Fibroblast of skin of left biceps (primary cell): ENCODE measurements around the gene FNBP1.
"Not testable (repeated sequence)": the region's sequence is repeated elsewhere in the genome, so short reads cannot be mapped to it uniquely, and the experiment has no call there.

Source experiments
- DNase-seq, 2 experiments: peaks; one replicate each; pipeline ENCODE4 v3.0.0-alpha.2; 2013; ENCODE audit warnings: low read depth in 2 of 2

Gene FNBP1

DNA sequence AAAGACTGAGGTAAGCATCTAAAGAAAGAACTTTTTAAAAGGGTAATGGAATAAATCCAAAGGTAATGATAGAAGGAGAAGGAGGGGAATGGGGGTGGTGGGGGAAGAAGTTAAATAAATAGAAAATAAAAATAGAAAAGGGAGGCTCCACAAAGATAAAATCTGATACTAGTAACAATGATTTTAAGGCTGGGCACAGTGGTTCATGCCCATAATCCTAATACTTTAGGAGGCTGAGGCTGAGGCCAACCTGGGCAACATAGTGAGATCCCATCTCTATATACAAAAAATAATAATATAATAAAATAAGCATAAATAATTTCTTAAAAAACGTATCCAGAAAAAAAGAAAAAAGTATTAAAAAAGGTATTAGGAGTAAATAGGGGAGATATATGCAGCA is 89.3 kb downstream of the FNBP1 start:
- no peak for DNase-seq

- no peak for DNase-seq
Observed at GRCh38 chr9:129952337-129952736, 90.7 kb downstream of the FNBP1 start.

- no peak for DNase-seq
Observed at GRCh38 chr9:129949821-129950220, 93.2 kb downstream of the FNBP1 start.

- DNase-seq = not testable (repeated sequence)
Observed at GRCh38 chr9:129948626-129949025, 94.4 kb downstream of the FNBP1 start.

DNA sequence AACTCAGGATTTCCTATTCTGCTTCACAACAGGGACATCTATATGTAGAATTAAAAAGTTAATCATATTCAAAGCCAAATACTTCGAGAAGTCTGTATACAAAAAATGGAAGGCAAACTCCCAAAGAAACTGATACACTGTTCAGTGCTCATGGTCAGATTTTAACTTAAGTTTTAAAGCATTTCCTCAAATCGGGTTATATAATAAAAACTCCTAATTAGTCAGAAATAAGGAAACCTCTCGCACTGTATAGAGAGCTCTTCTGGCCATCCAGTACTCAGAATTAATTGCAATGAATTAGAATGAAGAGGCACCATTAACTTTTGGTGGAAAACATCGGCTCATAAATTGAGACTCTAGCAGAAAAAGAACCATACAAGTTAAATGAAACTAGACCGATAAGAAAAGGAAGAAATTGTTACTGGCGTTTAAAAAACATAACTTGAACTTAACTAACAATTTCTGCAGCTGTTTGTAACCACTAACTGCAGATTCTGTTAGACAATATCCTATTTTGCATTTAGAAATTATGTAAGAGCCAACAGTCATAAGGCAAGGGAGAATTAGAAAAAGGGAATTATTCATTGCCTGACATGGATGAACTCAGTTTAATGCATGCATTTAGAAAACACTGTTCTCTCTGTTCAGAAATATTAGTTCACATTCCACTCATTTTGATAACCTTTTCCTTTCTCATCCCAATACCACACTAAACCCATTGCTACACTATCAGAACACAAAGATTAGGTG is 96.6 kb downstream of the FNBP1 start:
- no peak for DNase-seq

DNA sequence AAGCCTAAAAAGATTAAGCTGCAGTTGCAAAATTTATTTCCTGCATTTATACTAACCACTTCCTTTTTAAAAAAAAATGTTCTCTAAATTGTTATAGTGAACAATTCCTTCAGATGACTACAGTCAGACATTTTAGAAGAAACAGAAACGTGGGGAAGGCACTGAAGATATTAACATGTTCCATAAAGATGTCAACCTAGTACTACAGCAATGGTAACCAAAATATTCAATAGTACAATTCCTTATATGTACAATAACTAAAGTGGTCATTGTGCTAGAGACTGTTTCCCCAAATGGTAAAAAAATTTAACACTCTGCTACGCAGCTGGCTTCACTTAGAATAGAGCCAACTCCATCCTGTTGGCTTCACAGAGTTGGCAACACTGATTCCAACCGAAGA is 97.7 kb downstream of the FNBP1 start:
- no peak for DNase-seq

DNA sequence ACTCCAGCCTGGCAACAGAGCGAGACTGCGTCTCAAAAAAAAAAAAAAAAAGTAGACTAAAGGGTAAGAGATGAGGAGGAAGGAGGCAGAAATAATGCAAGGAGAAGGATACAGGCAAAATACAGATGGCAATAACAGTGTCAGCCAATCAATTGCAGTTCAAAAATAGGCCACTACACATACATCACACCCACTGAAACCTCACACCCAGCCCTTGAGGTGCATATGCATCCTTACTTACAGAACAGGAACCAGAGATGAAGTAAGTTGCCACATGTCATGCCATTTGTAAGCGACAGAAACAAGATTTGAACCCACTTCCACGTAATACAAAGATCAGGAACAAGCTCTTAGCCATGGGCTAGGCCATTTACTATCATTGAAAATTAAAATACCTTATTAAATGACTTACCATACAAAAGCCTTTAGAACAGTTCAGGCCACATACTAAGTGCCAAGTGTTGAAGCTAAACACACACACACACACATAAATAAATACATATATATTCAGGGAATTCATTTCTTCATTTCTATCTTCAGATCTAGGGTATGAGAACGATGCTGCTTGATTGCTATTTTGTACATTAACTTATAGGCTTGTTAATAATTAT is 98.4 kb downstream of the FNBP1 start:
- DNase-seq = no peak

GRCh38 chr9:129939431-129939830 is 103.6 kb downstream of the FNBP1 start:
- DNase-seq = peak; percentile 55 to 68

- DNase-seq = peak; percentile 79 to 85
Observed at GRCh38 chr9:129938291-129938979, 104.6 kb downstream of the FNBP1 start.

- DNase-seq = not testable (repeated sequence)
Observed at GRCh38 chr9:129937879-129938278, 105.1 kb downstream of the FNBP1 start.

- no peak for DNase-seq
Observed at GRCh38 chr9:129936222-129936621, 106.8 kb downstream of the FNBP1 start.

- DNase-seq = no peak
Observed at GRCh38 chr9:129934780-129935179, 108.2 kb downstream of the FNBP1 start.

GRCh38 chr9:129934041-129934591 is 108.9 kb downstream of the FNBP1 start:
- no peak for DNase-seq

DNA sequence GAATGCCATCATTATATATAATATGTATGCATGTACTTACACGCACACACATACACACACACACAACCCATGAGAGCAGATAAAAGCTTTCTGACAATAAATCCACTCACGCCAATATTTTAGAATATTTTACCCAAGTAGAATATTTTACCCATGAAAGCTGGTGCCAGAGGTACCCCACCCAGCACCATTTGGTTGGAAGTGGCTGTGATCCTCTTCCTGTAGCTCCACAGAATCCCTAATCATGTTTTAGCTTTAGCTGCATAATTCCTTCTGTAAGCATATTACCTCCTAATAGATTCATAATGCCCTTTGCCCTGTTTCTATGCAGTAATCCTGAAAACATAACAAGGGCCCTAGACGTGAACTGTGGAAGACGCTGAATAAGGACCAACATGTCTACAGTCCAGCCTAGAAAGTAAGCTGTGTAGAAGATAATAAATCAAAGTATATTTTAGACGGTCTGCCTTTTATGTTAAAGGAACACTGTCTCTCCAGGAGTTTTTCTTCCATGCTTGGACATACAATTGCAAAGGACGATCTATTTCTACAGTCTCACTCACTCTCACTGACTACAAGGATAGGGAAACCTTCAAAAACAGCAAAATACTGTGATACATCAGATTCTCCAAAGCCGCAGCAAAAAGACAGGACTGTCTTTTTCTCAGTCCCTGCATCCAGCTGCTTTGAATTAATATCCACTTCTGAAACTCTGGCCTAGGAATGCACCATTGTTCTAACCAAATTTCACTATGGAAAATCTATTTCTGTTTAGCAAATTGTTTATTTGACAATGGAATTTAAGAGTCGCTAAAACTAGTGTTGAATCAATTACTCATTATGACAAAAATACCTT is 109.6 kb downstream of the FNBP1 start:
- DNase-seq = peak in 1 of 2 experiments; percentile 37

DNA sequence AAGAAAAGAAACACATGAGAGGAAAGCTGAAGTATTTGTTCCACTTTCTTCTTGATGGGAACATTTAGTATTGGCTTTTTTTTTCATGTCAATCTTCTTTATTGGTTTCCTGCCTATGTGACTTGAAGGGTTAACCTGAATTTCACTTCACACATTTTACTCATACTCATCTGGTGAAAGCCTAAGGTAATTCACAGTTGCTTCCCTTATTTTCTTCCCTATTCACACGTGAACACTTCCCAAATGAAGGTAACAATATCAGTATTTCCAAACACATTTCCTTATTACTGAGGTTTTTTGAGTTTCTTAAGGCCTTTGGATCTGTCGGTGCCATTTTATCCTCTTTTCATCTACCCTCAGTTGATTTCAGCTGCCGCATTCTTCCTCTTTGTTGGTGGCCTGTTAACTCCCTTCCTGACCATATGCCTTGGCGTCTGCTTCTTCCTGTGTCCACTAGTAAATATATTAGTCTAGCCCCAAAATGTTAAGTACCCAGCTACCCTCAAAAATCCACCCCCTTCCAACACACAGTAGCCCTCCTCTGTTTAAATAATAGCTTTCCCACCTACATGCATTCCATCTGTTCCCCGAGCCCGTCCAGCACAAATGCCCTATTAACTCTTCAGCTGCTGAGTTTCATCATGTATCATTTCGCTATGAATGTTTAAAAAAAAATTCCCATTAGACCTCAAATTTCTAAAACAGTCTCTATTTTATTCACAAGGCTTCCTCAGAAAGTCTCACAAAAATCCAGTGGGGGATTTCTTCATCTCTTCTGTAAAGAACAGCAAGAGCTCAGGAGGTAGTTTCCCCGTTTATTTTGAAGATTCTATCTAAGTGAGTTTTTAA is 110.5 kb downstream of the FNBP1 start:
- DNase-seq = no peak

- no peak for DNase-seq
Observed at GRCh38 chr9:129930743-129931142, 112.2 kb downstream of the FNBP1 start.

- DNase-seq = no peak
Observed at GRCh38 chr9:129929496-129930125, 113.4 kb downstream of the FNBP1 start.

- DNase-seq = no peak
Observed at GRCh38 chr9:129923589-129923988, 119.4 kb downstream of the FNBP1 start.

DNA sequence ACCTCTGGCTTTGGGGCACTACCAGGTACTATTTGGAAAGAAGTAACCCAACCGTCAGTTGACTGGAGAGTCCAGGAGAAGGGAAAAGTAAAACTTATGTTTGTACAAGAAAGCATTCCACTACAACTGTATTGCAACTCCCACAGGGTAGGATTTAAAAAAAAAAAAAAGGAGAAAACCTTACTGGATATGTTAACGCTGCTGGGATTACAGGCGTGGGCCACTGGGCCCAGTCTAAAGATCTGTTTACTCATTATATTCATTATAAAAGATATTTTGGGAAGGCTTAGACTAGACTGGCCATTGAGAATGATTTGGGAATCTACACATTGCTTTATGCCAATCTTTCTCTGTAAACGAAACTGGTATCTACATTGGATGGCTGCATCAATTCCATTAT is 121.1 kb downstream of the FNBP1 start:
- DNase-seq = no peak

- no peak for DNase-seq
Observed at GRCh38 chr9:129919841-129920240, 123.1 kb downstream of the FNBP1 start.
